PC-3 (cell line): ENCODE data around the gene SOX4. TPM values are rescaled to one million over a fixed set of nuclear protein-coding genes. Genes with fewer than 3 reads are reported as not detected.
A peak's percentile ranks its signal among the peaks of the same experiment; 100 is the strongest.

Source experiments
- ATAC-seq: fragments of 200-7000 bp; cut with Tn5 transposase; 2 replicates; pipeline ENCODE4 v1.9.1; 2020; ENCODE audit warnings: mild to moderate bottlenecking, moderate library complexity
- BruUV-seq: library from RNA; stranded (reverse); fragments of 400-500 nt; replicated peaks from 2 replicates; lab custom pipeline; 2021; lab: Mats Ljungman, UMichigan
- CTCF ChIA-PET: fragments of 300-600 bp; sonication (Branson Sonifier 250); formaldehyde crosslinking; loops from one replicate; lab custom pipeline; 2022; ENCODE audit warnings: antibody characterized with exemption; lab: Charles Lee
- POLR2A ChIA-PET: fragments of 300-600 bp; sonication (Branson Sonifier 250); formaldehyde crosslinking; loops from one replicate; lab custom pipeline; 2022; ENCODE audit warnings: antibody characterized with exemption; ENCODE audit not compliant: unreplicated experiment; lab: Charles Lee
- DNase-seq: peaks from one replicate; pipeline ENCODE4 v3.0.0-alpha.2; 2015
- H2AFZ ChIP-seq: fragments of 300-600 bp; sonication (generic); 2 replicates; pipeline ENCODE4 v1.6.0; 2016; ENCODE audit warnings: antibody characterized with exemption, low read length
- H3F3A ChIP-seq: fragments of 300-600 bp; sonication (generic); one replicate; pipeline ENCODE4 v1.6.0; 2017; ENCODE audit warnings: antibody characterized with exemption, low read length, control low read depth, mild to moderate bottlenecking; ENCODE audit not compliant: unreplicated experiment
- H3K27ac ChIP-seq: fragments of 300-600 bp; sonication (generic); 2 replicates; pipeline ENCODE4 v1.5.1; 2016; ENCODE audit warnings: mild to moderate bottlenecking, low read length
- H3K27me3 ChIP-seq: fragments of 300-600 bp; sonication (generic); 2 replicates; pipeline ENCODE4 v1.6.1; 2016; ENCODE audit warnings: low read length, mixed read lengths
- H3K36me3 ChIP-seq: fragments of 300-600 bp; sonication (generic); 2 replicates; pipeline ENCODE4 v1.6.1; 2016; ENCODE audit warnings: low read depth, mixed run types, low read length, mixed read lengths
- H3K4me1 ChIP-seq: fragments of 300-600 bp; sonication (generic); 2 replicates; pipeline ENCODE4 v1.5.1; 2016; ENCODE audit warnings: low read length; ENCODE audit not compliant: insufficient read depth
- H3K4me2 ChIP-seq: fragments of 300-600 bp; sonication (generic); 2 replicates; pipeline ENCODE4 v1.6.0; 2016; ENCODE audit warnings: low read length
- H3K4me3 ChIP-seq: fragments of 300-600 bp; sonication (generic); 2 replicates; pipeline ENCODE4 v1.5.1; 2016; ENCODE audit warnings: mild to moderate bottlenecking, low read length, mixed read lengths
- H3K79me2 ChIP-seq: fragments of 300-600 bp; sonication (generic); 2 replicates; pipeline ENCODE4 v1.6.1; 2017; ENCODE audit warnings: low read length, mixed read lengths
- H3K9ac ChIP-seq: fragments of 300-600 bp; sonication (generic); 2 replicates; pipeline ENCODE4 v1.6.0; 2016; ENCODE audit warnings: mild to moderate bottlenecking, low read length
- H3K9me2 ChIP-seq: fragments of 300-600 bp; sonication (generic); replicated peaks from 2 replicates; pipeline ENCODE4 v1.6.1; 2016; ENCODE audit warnings: mixed run types, low read length, mixed read lengths
- H3K9me3 ChIP-seq: fragments of 300-600 bp; sonication (generic); 2 replicates; pipeline ENCODE4 v1.6.1; 2016; ENCODE audit warnings: low read length, mixed read lengths
- H4K20me1 ChIP-seq: fragments of 300-600 bp; sonication (generic); 2 replicates; pipeline ENCODE4 v1.6.1; 2016; ENCODE audit warnings: low read length, mixed read lengths
- CTCF ChIP-seq: fragments of 300-600 bp; sonication (generic); conservative IDR thresholded peaks from 2 replicates; pipeline ENCODE4 v1.5.1; 2017; ENCODE audit warnings: antibody characterized with exemption, low read depth, mild to moderate bottlenecking, low read length
- EZH2 ChIP-seq: fragments of 300-600 bp; sonication (generic); IDR thresholded peaks from one replicate; pipeline ENCODE4 v1.6.1; 2017; ENCODE audit warnings: antibody characterized with exemption, mild to moderate bottlenecking, low read length; ENCODE audit not compliant: unreplicated experiment
- EZH2phosphoT487 ChIP-seq: fragments of 300-600 bp; sonication (generic); IDR thresholded peaks from 2 replicates; pipeline ENCODE4 v1.6.1; 2018; ENCODE audit warnings: mild to moderate bottlenecking, antibody characterized with exemption, low read length, borderline replicate concordance
- intact Hi-C: fragments of 100-400 bp; cut with micrococcal nuclease; formaldehyde crosslinking; loops from 2 replicates; pipeline ENCODE4 v1.9.0; 2023
- total RNA-seq: library from RNA; depleted of rRNA; stranded (reverse); fragments of >200 nt; gene quantifications from 2 replicates; pipeline ENCODE4 v1.2.3, GENCODE V29; 2014

The SOX4 gene
- total RNA-seq, 1 experiment from 2014 or later: 46.1 TPM

GRCh38 chr6:21594416-21595281 lies 1.1 kb downstream of the SOX4 start:
- peak overlapping the region; percentile 91 for H3K9ac ChIP-seq
- no peaks in the 10 kb centered on the region for H3K9me2 ChIP-seq
- peak overlapping the region; percentile 63 for H2AFZ ChIP-seq
- no peaks in the 10 kb centered on the region for H3K27me3 ChIP-seq
- H3K9me3 ChIP-seq: no peaks in the 10 kb centered on the region
- H3K4me2 ChIP-seq: peak overlapping the region; percentile 92
- H3K79me2 ChIP-seq: peaks cover 71% of the 10 kb centered on the region
- peak overlapping the region; percentile 99 for H3K4me3 ChIP-seq
- ChIA-PET CTCF (interaction anchor here (0.6 to 1.6 kb wide), 2 partner anchors 1019 to 1031 kb away, joined by 6 to 10 read pairs; no protein-coding TSS in a partner anchor), POLR2A (interaction anchor here (0.6 to 0.7 kb wide), 4 partner anchors 323 to 730 kb away, joined by 6 to 14 read pairs (median 9); no protein-coding TSS in a partner anchor)
- intact Hi-C loops: loop anchor here (5.0 to 10.0 kb wide), 11 partner anchors 228 to 1820 kb away; no protein-coding TSS in a partner anchor
- DNase-seq: peak; percentile 34
- no TSS peak for BruUV-seq
- TF ChIP-seq CTCF (no peak), EZH2phosphoT487 (no peak), EZH2 (no peak)
- H4K20me1 ChIP-seq: peaks cover 33% of the 10 kb centered on the region
- peaks cover 33% of the 10 kb centered on the region for H3K4me1 ChIP-seq
- peak; percentile 1; the same call in 1 of the 2 replicates for ATAC-seq
- H3K36me3 ChIP-seq: peaks cover 20% of the 10 kb centered on the region
- no peaks in the 10 kb centered on the region for H3F3A ChIP-seq
- peak overlapping the region; percentile 69 for H3K27ac ChIP-seq

GRCh38 chr6:21595285-21596144 lies 2.0 kb downstream of the SOX4 start:
- Histone ChIP-seq H3K36me3 (peaks cover 23% of the 10 kb centered on the region), H3F3A (no peaks in the 10 kb centered on the region), H3K4me1 (peaks cover 26% of the 10 kb centered on the region), H3K27ac (peak overlapping the region; percentile 69), H3K9me2 (no peaks in the 10 kb centered on the region), H4K20me1 (peaks cover 34% of the 10 kb centered on the region), H3K4me3 (peak overlapping the region; percentile 99), H3K4me2 (peak overlapping the region; percentile 94), H3K9me3 (no peaks in the 10 kb centered on the region), H3K9ac (peak overlapping the region; percentile 91), H2AFZ (peak overlapping the region; percentile 79), H3K27me3 (no peaks in the 10 kb centered on the region), H3K79me2 (peaks cover 69% of the 10 kb centered on the region)
- BruUV-seq: no TSS peak
- no peak for TF ChIP-seq EZH2
- TF ChIP-seq CTCF: no peak
- TF ChIP-seq EZH2phosphoT487: no peak
- intact Hi-C loops: loop anchor here (2.0 to 10.0 kb wide), 9 partner anchors 143 to 1819 kb away; no protein-coding TSS in a partner anchor
- ChIA-PET CTCF (interaction anchor here (0.6 kb wide), 1 partner anchor 1018 kb away, joined by 6 read pairs; no protein-coding TSS in a partner anchor), POLR2A (no interaction called here)
- peak; percentile 41 for DNase-seq
- no peak for ATAC-seq
